ENCODE results near the gene MAGI3.

DNA sequence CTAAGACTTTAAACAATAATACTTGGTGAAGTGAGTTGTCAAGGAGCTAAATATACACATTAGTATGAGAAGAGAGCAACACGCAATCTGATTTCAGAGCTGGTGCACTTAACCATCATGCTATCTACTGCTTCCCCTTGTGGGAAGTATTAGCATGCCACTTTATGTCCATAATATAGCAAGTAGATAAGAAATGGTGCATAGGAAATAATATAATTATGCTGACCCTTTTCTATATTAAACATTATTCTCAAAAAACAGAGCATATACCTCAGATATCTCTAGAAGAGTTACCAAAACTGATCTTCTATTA lies 63.4 kb downstream of the MAGI3 start:
- TF ChIP-seq ZNF335 (CRISPR knock-in tag; IDR thresholded peaks at IDR 0.05): no peak
- no peak for TF ChIP-seq TAF15 (IDR thresholded peaks at IDR 0.05; ENCODE audit: low read depth, low read length, poor library complexity, severe bottlenecking)
- TF ChIP-seq CTCF (CRISPR knock-in tag; IDR thresholded peaks at IDR 0.05): no peak
- TF ChIP-seq SRF (IDR thresholded peaks at IDR 0.05; ENCODE audit: low read depth, low read length): no peak
- TF ChIP-seq TCF12 (IDR thresholded peaks at IDR 0.05): no peak
- TF ChIP-seq TCF12 (CRISPR knock-in tag; IDR thresholded peaks at IDR 0.05): no peak
- no peak for TF ChIP-seq ZNF318 (CRISPR knock-in tag; IDR thresholded peaks at IDR 0.05)
- TF ChIP-seq POLR2A (IDR thresholded peaks at IDR 0.05; ENCODE audit: insufficient read depth in 1 of 2, low read depth in 2 of 2, low read length in 2 of 2): no peak
- no peak for TF ChIP-seq FOXK1 (CRISPR knock-in tag; IDR thresholded peaks at IDR 0.05; ENCODE audit: borderline replicate concordance, low read depth)
- TF ChIP-seq, protein P1, sequence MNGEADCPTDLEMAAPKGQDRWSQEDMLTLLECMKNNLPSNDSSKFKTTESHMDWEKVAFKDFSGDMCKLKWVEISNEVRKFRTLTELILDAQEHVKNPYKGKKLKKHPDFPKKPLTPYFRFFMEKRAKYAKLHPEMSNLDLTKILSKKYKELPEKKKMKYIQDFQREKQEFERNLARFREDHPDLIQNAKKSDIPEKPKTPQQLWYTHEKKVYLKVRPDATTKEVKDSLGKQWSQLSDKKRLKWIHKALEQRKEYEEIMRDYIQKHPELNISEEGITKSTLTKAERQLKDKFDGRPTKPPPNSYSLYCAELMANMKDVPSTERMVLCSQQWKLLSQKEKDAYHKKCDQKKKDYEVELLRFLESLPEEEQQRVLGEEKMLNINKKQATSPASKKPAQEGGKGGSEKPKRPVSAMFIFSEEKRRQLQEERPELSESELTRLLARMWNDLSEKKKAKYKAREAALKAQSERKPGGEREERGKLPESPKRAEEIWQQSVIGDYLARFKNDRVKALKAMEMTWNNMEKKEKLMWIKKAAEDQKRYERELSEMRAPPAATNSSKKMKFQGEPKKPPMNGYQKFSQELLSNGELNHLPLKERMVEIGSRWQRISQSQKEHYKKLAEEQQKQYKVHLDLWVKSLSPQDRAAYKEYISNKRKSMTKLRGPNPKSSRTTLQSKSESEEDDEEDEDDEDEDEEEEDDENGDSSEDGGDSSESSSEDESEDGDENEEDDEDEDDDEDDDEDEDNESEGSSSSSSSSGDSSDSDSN (CRISPR knock-in tag; IDR thresholded peaks at IDR 0.05): no peak
- TF ChIP-seq REL (CRISPR knock-in tag; conservative IDR thresholded peaks at IDR 0.05): no peak
- no peak for TF ChIP-seq HIVEP1 (CRISPR knock-in tag; IDR thresholded peaks at IDR 0.05)
- no peak for TF ChIP-seq HDAC6 (IDR thresholded peaks at IDR 0.05; ENCODE audit: low read depth, low read length)
- no peak for TF ChIP-seq CHD2 (IDR thresholded peaks at IDR 0.05; ENCODE audit: low read depth, low read length)
